Measurements from ENCODE around the gene PXYLP1.

PXYLP1 gene

DNA sequence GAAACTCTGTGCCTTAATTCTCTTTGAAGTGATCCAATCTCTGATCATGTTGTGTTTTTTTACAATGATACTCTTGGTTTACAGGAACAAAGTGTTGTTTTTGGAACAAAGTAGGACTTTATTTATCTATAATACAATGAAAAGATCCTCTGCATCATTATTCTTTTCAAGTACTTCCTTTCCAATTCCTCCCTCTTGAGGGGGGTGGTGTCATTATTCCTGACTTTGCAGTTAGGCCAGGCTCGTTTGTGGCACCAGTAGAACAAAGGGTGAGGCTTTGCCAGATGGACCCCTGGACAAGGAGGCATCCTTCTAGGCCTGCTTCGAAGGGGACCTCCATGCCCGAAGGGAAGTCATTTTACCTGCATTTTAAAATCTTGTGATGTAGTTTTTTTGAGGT, 95.0 kb downstream of the PXYLP1 start:
- Histone ChIP-seq H4K20me1 (ENCODE audit: insufficient read depth, low read length) (no peaks in the 10 kb centered on the region), H3K36me3 (ENCODE audit: insufficient read depth, low read length) (no peaks in the 10 kb centered on the region), H3K9ac (ENCODE audit: low read depth, low read length) (no peak overlapping the region), H3K27me3 (ENCODE audit: insufficient read depth, low read length, poor library complexity) (no peaks in the 10 kb centered on the region), H3K4me2 (ENCODE audit: insufficient read depth, low read length) (no peak overlapping the region), H3K9me3 (ENCODE audit: insufficient read depth, low read length, severe bottlenecking) (no peaks in the 10 kb centered on the region), H3K27ac (ENCODE audit: low read length) (no peak overlapping the region), H3K79me2 (ENCODE audit: insufficient read depth, low read length) (no peaks in the 10 kb centered on the region), H3K4me3 (ENCODE audit: low read depth in 1 of 2, low read length in 2 of 2) (no peak overlapping the region), H2AFZ (ENCODE audit: low read depth, low read length) (no peak overlapping the region), H3K4me1 (ENCODE audit: insufficient read depth, low read length) (no peaks in the 10 kb centered on the region)
- ATAC-seq (ENCODE audit: insufficient read depth, low read depth) (no peak), DNase-seq (no peak)
- TF ChIP-seq, protein P1, sequence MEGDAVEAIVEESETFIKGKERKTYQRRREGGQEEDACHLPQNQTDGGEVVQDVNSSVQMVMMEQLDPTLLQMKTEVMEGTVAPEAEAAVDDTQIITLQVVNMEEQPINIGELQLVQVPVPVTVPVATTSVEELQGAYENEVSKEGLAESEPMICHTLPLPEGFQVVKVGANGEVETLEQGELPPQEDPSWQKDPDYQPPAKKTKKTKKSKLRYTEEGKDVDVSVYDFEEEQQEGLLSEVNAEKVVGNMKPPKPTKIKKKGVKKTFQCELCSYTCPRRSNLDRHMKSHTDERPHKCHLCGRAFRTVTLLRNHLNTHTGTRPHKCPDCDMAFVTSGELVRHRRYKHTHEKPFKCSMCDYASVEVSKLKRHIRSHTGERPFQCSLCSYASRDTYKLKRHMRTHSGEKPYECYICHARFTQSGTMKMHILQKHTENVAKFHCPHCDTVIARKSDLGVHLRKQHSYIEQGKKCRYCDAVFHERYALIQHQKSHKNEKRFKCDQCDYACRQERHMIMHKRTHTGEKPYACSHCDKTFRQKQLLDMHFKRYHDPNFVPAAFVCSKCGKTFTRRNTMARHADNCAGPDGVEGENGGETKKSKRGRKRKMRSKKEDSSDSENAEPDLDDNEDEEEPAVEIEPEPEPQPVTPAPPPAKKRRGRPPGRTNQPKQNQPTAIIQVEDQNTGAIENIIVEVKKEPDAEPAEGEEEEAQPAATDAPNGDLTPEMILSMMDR (IDR thresholded peaks at IDR 0.05; ENCODE audit: borderline replicate concordance, extremely low read depth, low read length, poor library complexity, severe bottlenecking), result no peak
- no peak for TF ChIP-seq EZH2 (IDR thresholded peaks at IDR 0.05; ENCODE audit: borderline replicate concordance, low read depth, low read length, severe bottlenecking)

DNA sequence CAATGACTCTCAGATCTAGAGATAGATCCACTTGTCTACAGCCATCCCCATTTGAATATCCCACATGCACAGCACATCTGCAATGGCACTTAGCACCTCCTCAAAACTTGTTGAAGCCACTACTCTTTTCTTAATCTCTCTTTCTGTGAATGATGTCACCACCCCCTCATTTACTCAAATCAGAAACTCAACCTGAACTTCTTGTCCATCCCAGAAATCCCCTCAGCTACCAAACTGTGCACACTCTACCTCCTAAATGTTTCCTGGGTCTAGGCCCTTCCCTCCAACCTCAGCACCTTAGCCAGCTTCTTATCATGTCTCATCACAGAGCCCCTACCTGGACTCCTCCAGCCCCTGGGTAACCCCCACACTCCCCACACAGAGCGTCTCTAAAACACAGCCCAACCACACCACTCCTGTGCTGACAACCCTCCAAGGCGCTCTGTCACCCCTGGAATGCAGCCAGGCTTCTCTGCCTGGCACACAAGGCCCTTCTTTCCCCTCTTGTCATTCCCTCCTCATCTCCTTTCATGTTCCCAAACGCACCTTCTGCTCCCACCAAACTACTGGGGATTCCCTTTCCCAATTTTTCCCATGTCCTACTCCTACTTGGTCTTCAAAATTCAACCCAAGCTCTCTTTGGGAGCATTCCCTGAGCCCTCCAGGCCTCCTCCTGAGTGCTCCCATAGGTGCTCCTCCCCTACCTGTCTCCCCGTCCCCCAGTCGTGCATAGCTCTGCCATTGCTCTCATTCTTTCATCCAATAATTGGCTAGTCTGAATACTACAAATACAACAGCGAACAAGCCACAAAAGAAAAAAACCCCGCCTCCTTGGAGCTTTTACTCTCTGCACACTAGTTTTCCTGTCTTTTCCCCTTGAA, 96.9 kb downstream of the PXYLP1 start:
- no peak overlapping the region for H3K27ac ChIP-seq (ENCODE audit: low read length)
- H3K4me1 ChIP-seq (ENCODE audit: insufficient read depth, low read length), result no peaks in the 10 kb centered on the region
- TF ChIP-seq EZH2 (IDR thresholded peaks at IDR 0.05; ENCODE audit: borderline replicate concordance, low read depth, low read length, severe bottlenecking), result no peak
- TF ChIP-seq, protein P1 (IDR thresholded peaks at IDR 0.05; ENCODE audit: borderline replicate concordance, extremely low read depth, low read length, poor library complexity, severe bottlenecking), result no peak
- no peak overlapping the region for H2AFZ ChIP-seq (ENCODE audit: low read depth, low read length)
- H3K4me3 ChIP-seq (ENCODE audit: low read depth in 1 of 2, low read length in 2 of 2), result no peak overlapping the region
- ATAC-seq (ENCODE audit: insufficient read depth, low read depth) (no peak), DNase-seq (no peak)
- no peaks in the 10 kb centered on the region for H4K20me1 ChIP-seq (ENCODE audit: insufficient read depth, low read length)
- H3K9me3 ChIP-seq (ENCODE audit: insufficient read depth, low read length, severe bottlenecking), result no peaks in the 10 kb centered on the region
- H3K27me3 ChIP-seq (ENCODE audit: insufficient read depth, low read length, poor library complexity), result no peaks in the 10 kb centered on the region
- no peaks in the 10 kb centered on the region for H3K79me2 ChIP-seq (ENCODE audit: insufficient read depth, low read length)
- no peak overlapping the region for H3K9ac ChIP-seq (ENCODE audit: low read depth, low read length)
- no peaks in the 10 kb centered on the region for H3K36me3 ChIP-seq (ENCODE audit: insufficient read depth, low read length)
- H3K4me2 ChIP-seq (ENCODE audit: insufficient read depth, low read length), result no peak overlapping the region

DNA sequence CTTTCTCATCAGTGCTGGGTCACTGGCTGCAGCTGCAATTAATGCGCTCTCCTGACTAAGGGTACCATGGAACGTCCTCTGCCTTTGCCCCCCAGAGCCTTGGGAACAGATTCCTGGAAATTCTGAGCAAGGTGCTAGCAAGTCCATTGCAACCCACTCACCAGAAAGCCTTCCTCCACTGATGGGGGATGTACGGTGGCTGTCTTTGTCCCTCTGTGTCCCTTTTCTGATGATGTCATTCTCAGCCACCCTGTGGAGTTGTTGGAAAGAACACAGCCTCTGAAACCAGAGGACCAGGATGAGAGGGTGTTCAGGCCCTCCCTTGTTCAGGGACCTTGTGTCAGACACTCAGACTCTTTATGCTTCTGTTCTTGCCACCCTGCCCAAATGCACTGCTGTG, 98.6 kb downstream of the PXYLP1 start:
- Histone ChIP-seq H3K36me3 (ENCODE audit: insufficient read depth, low read length) (no peaks in the 10 kb centered on the region), H3K4me3 (ENCODE audit: low read depth in 1 of 2, low read length in 2 of 2) (no peak overlapping the region), H3K4me2 (ENCODE audit: insufficient read depth, low read length) (no peak overlapping the region), H3K9me3 (ENCODE audit: insufficient read depth, low read length, severe bottlenecking) (no peaks in the 10 kb centered on the region), H3K79me2 (ENCODE audit: insufficient read depth, low read length) (no peaks in the 10 kb centered on the region), H4K20me1 (ENCODE audit: insufficient read depth, low read length) (no peaks in the 10 kb centered on the region), H3K9ac (ENCODE audit: low read depth, low read length) (no peak overlapping the region), H2AFZ (ENCODE audit: low read depth, low read length) (no peak overlapping the region), H3K27ac (ENCODE audit: low read length) (no peak overlapping the region), H3K27me3 (ENCODE audit: insufficient read depth, low read length, poor library complexity) (no peaks in the 10 kb centered on the region), H3K4me1 (ENCODE audit: insufficient read depth, low read length) (no peaks in the 10 kb centered on the region)
- DNase-seq (no peak), ATAC-seq (ENCODE audit: insufficient read depth, low read depth) (no peak)
- TF ChIP-seq, protein P1 (IDR thresholded peaks at IDR 0.05; ENCODE audit: borderline replicate concordance, extremely low read depth, low read length, poor library complexity, severe bottlenecking), result no peak
- TF ChIP-seq EZH2 (IDR thresholded peaks at IDR 0.05; ENCODE audit: borderline replicate concordance, low read depth, low read length, severe bottlenecking), result no peak

Data from DND-41 (cell line).